ENCODE results near the gene ADK.

Gene ADK

GRCh38 chr10:74634995-74635536 is 484.0 kb downstream of the ADK start:
- H4K20me1 ChIP-seq (ENCODE audit: insufficient read depth, low read length, poor library complexity, severe bottlenecking) = no peaks in the 10 kb centered on the region
- H3K79me2 ChIP-seq (ENCODE audit: insufficient read depth, low read length) = no peaks in the 10 kb centered on the region
- no peak overlapping the region for H3K4me3 ChIP-seq (ENCODE audit: low read length, poor library complexity, severe bottlenecking)
- no peak overlapping the region for H3K4me2 ChIP-seq (ENCODE audit: low read depth, low read length, poor library complexity, severe bottlenecking)
- H3F3A ChIP-seq (ENCODE audit: low read depth) = no peaks in the 10 kb centered on the region
- TF ChIP-seq CTCF (conservative IDR thresholded peaks at IDR 0.05; ENCODE audit: low read length) = no peak
- no peak for TF ChIP-seq EZH2phosphoT487 (IDR thresholded peaks at IDR 0.05; ENCODE audit: borderline replicate concordance)
- peaks cover 20% of the 10 kb centered on the region; the same call in 1 of the 2 replicates for H3K9me3 ChIP-seq (ENCODE audit: insufficient read depth, low read depth, low read length)
- no peaks in the 10 kb centered on the region for H3K9me2 ChIP-seq (replicated peaks; ENCODE audit: low read depth, low read length)
- H2AFZ ChIP-seq (ENCODE audit: low read length) = no peak overlapping the region
- no peaks in the 10 kb centered on the region for H3K4me1 ChIP-seq (ENCODE audit: insufficient read depth, low read length, poor library complexity, severe bottlenecking)
- peaks cover 7% of the 10 kb centered on the region for H3K36me3 ChIP-seq (ENCODE audit: insufficient read depth, low read length)
- H3K9ac ChIP-seq (ENCODE audit: low read depth, low read length, poor library complexity, severe bottlenecking) = no peak overlapping the region
- H3K27me3 ChIP-seq (ENCODE audit: insufficient read depth, low read length, poor library complexity, severe bottlenecking) = no peaks in the 10 kb centered on the region

- H3K4me1 ChIP-seq (ENCODE audit: insufficient read depth, low read length, poor library complexity, severe bottlenecking) = no peaks in the 10 kb centered on the region
- no peaks in the 10 kb centered on the region for H3K27me3 ChIP-seq (ENCODE audit: insufficient read depth, low read length, poor library complexity, severe bottlenecking)
- H3K4me2 ChIP-seq (ENCODE audit: low read depth, low read length, poor library complexity, severe bottlenecking) = no peak overlapping the region
- TF ChIP-seq EZH2phosphoT487 (IDR thresholded peaks at IDR 0.05; ENCODE audit: borderline replicate concordance) (no peak), CTCF (conservative IDR thresholded peaks at IDR 0.05; ENCODE audit: low read length) (no peak)
- no peaks in the 10 kb centered on the region for H3K9me2 ChIP-seq (replicated peaks; ENCODE audit: low read depth, low read length)
- no peak overlapping the region for H3K4me3 ChIP-seq (ENCODE audit: low read length, poor library complexity, severe bottlenecking)
- H3K9me3 ChIP-seq (ENCODE audit: insufficient read depth, low read depth, low read length) = peaks cover 20% of the 10 kb centered on the region; the same call in 1 of the 2 replicates
- no peaks in the 10 kb centered on the region for H3F3A ChIP-seq (ENCODE audit: low read depth)
- no peak overlapping the region for H3K9ac ChIP-seq (ENCODE audit: low read depth, low read length, poor library complexity, severe bottlenecking)
- no peak overlapping the region for H2AFZ ChIP-seq (ENCODE audit: low read length)
- H3K36me3 ChIP-seq (ENCODE audit: insufficient read depth, low read length) = peaks cover 7% of the 10 kb centered on the region
- no peaks in the 10 kb centered on the region for H4K20me1 ChIP-seq (ENCODE audit: insufficient read depth, low read length, poor library complexity, severe bottlenecking)
- H3K79me2 ChIP-seq (ENCODE audit: insufficient read depth, low read length) = no peaks in the 10 kb centered on the region
Observed at GRCh38 chr10:74635655-74636054, 484.6 kb downstream of the ADK start.

- Histone ChIP-seq H3K9me3 (ENCODE audit: insufficient read depth, low read depth, low read length) (peaks cover 20% of the 10 kb centered on the region; the same call in 1 of the 2 replicates), H3K4me2 (ENCODE audit: low read depth, low read length, poor library complexity, severe bottlenecking) (no peak overlapping the region), H3K9me2 (replicated peaks; ENCODE audit: low read depth, low read length) (no peaks in the 10 kb centered on the region), H2AFZ (ENCODE audit: low read length) (no peak overlapping the region), H3F3A (ENCODE audit: low read depth) (no peaks in the 10 kb centered on the region), H3K4me1 (ENCODE audit: insufficient read depth, low read length, poor library complexity, severe bottlenecking) (no peaks in the 10 kb centered on the region), H3K9ac (ENCODE audit: low read depth, low read length, poor library complexity, severe bottlenecking) (no peak overlapping the region), H3K4me3 (ENCODE audit: low read length, poor library complexity, severe bottlenecking) (no peak overlapping the region), H3K27me3 (ENCODE audit: insufficient read depth, low read length, poor library complexity, severe bottlenecking) (no peaks in the 10 kb centered on the region), H3K79me2 (ENCODE audit: insufficient read depth, low read length) (no peaks in the 10 kb centered on the region), H3K36me3 (ENCODE audit: insufficient read depth, low read length) (peaks cover 7% of the 10 kb centered on the region), H4K20me1 (ENCODE audit: insufficient read depth, low read length, poor library complexity, severe bottlenecking) (no peaks in the 10 kb centered on the region)
- TF ChIP-seq EZH2phosphoT487 (IDR thresholded peaks at IDR 0.05; ENCODE audit: borderline replicate concordance) (no peak), CTCF (conservative IDR thresholded peaks at IDR 0.05; ENCODE audit: low read length) (no peak)
Observed at GRCh38 chr10:74637685-74638084, 486.7 kb downstream of the ADK start.

Data from Loucy (cell line).